T-cell (primary cell): ENCODE data around the gene LRTM2. TPM values are rescaled to one million over a fixed set of nuclear protein-coding genes. Genes with fewer than 3 reads are reported as not detected.
A peak's percentile ranks its signal among the peaks of the same experiment; 100 is the strongest.

Source experiments
- ATAC-seq, 4 experiments: fragments of 200-7000 bp in 3 of 4; fragments of 150-1000 bp in 1 of 4; cut with Tn5 transposase; replicated peaks in 1 of 4; 1 replicate in 3 of 4; 2 replicates in 1 of 4; pipeline ENCODE4 v1.10.0; 2021; ENCODE audit warnings: moderate library complexity in 3 of 4, mild to moderate bottlenecking in 2 of 4, moderate number of reproducible peaks in 1 of 4
- CTCF ChIA-PET, 2 donors: fragments of 300-600 bp; sonication (Branson Sonifier 250); formaldehyde crosslinking; loops; one replicate each; lab custom pipeline; 2022; ENCODE audit warnings: antibody characterized with exemption in 2 of 2; lab: Charles Lee
- POLR2A ChIA-PET, 2 donors: fragments of 300-600 bp; sonication (Branson Sonifier 250); formaldehyde crosslinking; loops; one replicate each; lab custom pipeline; 2022; ENCODE audit warnings: antibody characterized with exemption in 2 of 2; lab: Charles Lee
- DNase-seq, 35 experiments: peaks; one replicate each; pipeline versions ENCODE4 v3.0.0 to v3.0.0-alpha.2; 2013 to 2023
- H3K27ac ChIP-seq: one replicate; pipeline ENCODE4 v1.5.1; 2013; ENCODE audit warnings: low read length
- H3K27me3 ChIP-seq, 2 experiments: replicated peaks in 1 of 2; 1 replicate in 1 of 2; 2 replicates in 1 of 2; pipeline versions ENCODE4 v1.6.1 to v1.7.0; 2013; ENCODE audit warnings: low read length in 1 of 2, mixed read lengths in 1 of 2; ENCODE audit not compliant: control insufficient read depth in 2 of 2, insufficient read depth in 2 of 2; ENCODE audit errors: extremely low read depth in 1 of 2
- H3K36me3 ChIP-seq, 2 donors: 1 replicate in 1 of 2; 2 replicates in 1 of 2; pipeline versions ENCODE4 v1.6.1 to v1.7.0; 2013; ENCODE audit warnings: low read length in 1 of 2; ENCODE audit not compliant: control insufficient read depth in 2 of 2, insufficient read depth in 1 of 2; ENCODE audit errors: extremely low read depth in 1 of 2
- H3K4me1 ChIP-seq, 2 experiments: 1 replicate in 1 of 2; 2 replicates in 1 of 2; pipeline versions ENCODE4 v1.6.1 to v1.7.0; 2013; ENCODE audit warnings: low read length in 2 of 2, mixed read lengths in 1 of 2; ENCODE audit not compliant: insufficient read depth in 2 of 2, control insufficient read depth in 1 of 2; ENCODE audit errors: extremely low read depth in 1 of 2
- H3K4me3 ChIP-seq, 2 donors: 1 replicate in 1 of 2; 2 replicates in 1 of 2; pipeline versions ENCODE4 v1.5.1 to v1.7.0; 2013; ENCODE audit warnings: mild to moderate bottlenecking in 2 of 2, low read length in 1 of 2, moderate library complexity in 1 of 2; ENCODE audit not compliant: control insufficient read depth in 1 of 2; ENCODE audit errors: extremely low read depth in 1 of 2
- H3K9me3 ChIP-seq: 2 replicates; pipeline ENCODE4 v1.7.0; 2013
- H3K27ac Mint-ChIP-seq, 2 donors: one replicate each; pipeline ENCODE4 v1.8.0; 2020 to 2021; ENCODE audit warnings: mild to moderate bottlenecking in 2 of 2, mixed read lengths in 2 of 2
- H3K27me3 Mint-ChIP-seq, 2 donors: one replicate each; pipeline ENCODE4 v1.8.0; 2021 to 2022; ENCODE audit warnings: mixed read lengths in 2 of 2
- H3K36me3 Mint-ChIP-seq: one replicate; pipeline ENCODE4 v1.8.0; 2021; ENCODE audit warnings: mixed read lengths
- H3K4me1 Mint-ChIP-seq, 3 donors: one replicate each; pipeline ENCODE4 v1.8.0; 2020 to 2022; ENCODE audit warnings: mixed read lengths in 3 of 3, mild to moderate bottlenecking in 1 of 3
- H3K4me3 Mint-ChIP-seq, 3 donors: one replicate each; pipeline ENCODE4 v1.8.0; 2020 to 2022; ENCODE audit warnings: mild to moderate bottlenecking in 3 of 3, mixed read lengths in 3 of 3, moderate library complexity in 3 of 3
- H3K9me3 Mint-ChIP-seq, 3 donors: one replicate each; pipeline ENCODE4 v1.8.0; 2020 to 2022; ENCODE audit warnings: mixed read lengths in 3 of 3
- WGBS: methylation state at CpG from one replicate; pipeline ENCODE4 v1.1.5; 2013; ENCODE audit warnings: missing lambda C conversion rate; ENCODE audit not compliant: insufficient coverage; 5-methylcytosine and 5-hydroxymethylcytosine counted together
- total RNA-seq, 35 experiments: library from RNA in 6 of 35; stranded (reverse) in 6 of 35; fragments of 120-200 nt in 1 of 35; gene quantifications; one replicate each; pipeline versions ENCODE4 v1.2.1 to v1.2.4 and lab custom pipeline; 2013 to 2026

LRTM2 gene
- total RNA-seq, 5 donors from 2014 or later (not counting 1 experiment from before 2014, with no cell fraction given), result not detected

GRCh38 chr12:1800401-1801302 lies 19.7 kb upstream of the LRTM2 start:
- peak in 4 of 35 experiments; percentile 12 to 33 (median 27) for DNase-seq
- POLR2A ChIA-PET, result no interaction called here
- Mint-ChIP-seq H3K9me3 (peaks cover 0 to 4% (median 0%) of the 10 kb centered on the region in 3 donors), H3K27me3 (no peaks in the 10 kb centered on the region), H3K27ac (peak overlapping the region in 1 of 2 donors; percentile 15), H3K36me3 (peaks cover 3% of the 10 kb centered on the region), H3K4me3 (no peak overlapping the region), H3K4me1 (peaks cover 4 to 8% (median 8%) of the 10 kb centered on the region in 3 donors)
- 88% methylated on average over 10 of the region's 14 CpGs for WGBS
- Histone ChIP-seq H3K36me3 (no peaks in the 10 kb centered on the region), H3K4me1 (peaks cover 2 to 30% of the 10 kb centered on the region in 2 experiments), H3K9me3 (no peaks in the 10 kb centered on the region), H3K27me3 (no peaks in the 10 kb centered on the region), H3K27ac (no peak overlapping the region), H3K4me3 (no peak overlapping the region)
- no peak for ATAC-seq
- CTCF ChIA-PET, result interaction anchor here (0.5 to 1.4 kb wide), 4 partner anchors 10 to 1234 kb away, joined by 3 to 8 read pairs (median 4); no protein-coding TSS in a partner anchor

GRCh38 chr12:1801303-1801975 lies 18.9 kb upstream of the LRTM2 start:
- Histone ChIP-seq H3K27ac (no peak overlapping the region), H3K9me3 (no peaks in the 10 kb centered on the region), H3K27me3 (no peaks in the 10 kb centered on the region), H3K4me3 (no peak overlapping the region), H3K36me3 (no peaks in the 10 kb centered on the region), H3K4me1 (peaks cover 2 to 30% of the 10 kb centered on the region in 2 experiments)
- ChIA-PET POLR2A (no interaction called here), CTCF (interaction anchor here (0.6 to 1.4 kb wide), 3 partner anchors 11 to 1235 kb away, joined by 3 to 8 read pairs (median 4); no protein-coding TSS in a partner anchor)
- H3K9me3 Mint-ChIP-seq, result peaks cover 0 to 4% (median 0%) of the 10 kb centered on the region in 3 donors
- H3K27ac Mint-ChIP-seq, result no peak overlapping the region
- DNase-seq (peak in 2 of 35 experiments; percentile 11 to 21), ATAC-seq (no peak)
- no peak overlapping the region for H3K4me3 Mint-ChIP-seq
- H3K27me3 Mint-ChIP-seq, result no peaks in the 10 kb centered on the region
- 90% methylated on average over 6 of the region's 16 CpGs for WGBS
- H3K4me1 Mint-ChIP-seq, result peaks cover 4 to 6% (median 5%) of the 10 kb centered on the region in 3 donors
- H3K36me3 Mint-ChIP-seq, result peaks cover 3% of the 10 kb centered on the region

GRCh38 chr12:1803736-1804135 lies 16.6 kb upstream of the LRTM2 start:
- H3K4me1 Mint-ChIP-seq, result peaks cover 4 to 9% (median 5%) of the 10 kb centered on the region in 3 donors
- Histone ChIP-seq H3K27ac (no peak overlapping the region), H3K4me3 (no peak overlapping the region), H3K36me3 (no peaks in the 10 kb centered on the region), H3K27me3 (no peaks in the 10 kb centered on the region), H3K9me3 (no peaks in the 10 kb centered on the region), H3K4me1 (peaks cover 2 to 21% of the 10 kb centered on the region in 2 experiments)
- ATAC-seq, result no peak
- H3K36me3 Mint-ChIP-seq, result peaks cover 3% of the 10 kb centered on the region
- 70% methylated on average over 4 of the region's 7 CpGs for WGBS
- H3K27me3 Mint-ChIP-seq, result no peaks in the 10 kb centered on the region
- peaks cover 0 to 4% (median 0%) of the 10 kb centered on the region in 3 donors for H3K9me3 Mint-ChIP-seq
- ChIA-PET CTCF (interaction anchor here in 1 of 2 donors (0.7 kb wide), 1 partner anchor 131 kb away, joined by 4 read pairs; no protein-coding TSS in a partner anchor), POLR2A (interaction anchor here in 1 of 2 donors (0.5 kb wide), 1 partner anchor 854 kb away, joined by 3 read pairs; the partner anchor contains the start of gene RAD52)
- H3K4me3 Mint-ChIP-seq, result no peak overlapping the region
- H3K27ac Mint-ChIP-seq, result no peak overlapping the region
- peak in 1 of 35 experiments; percentile 16 for DNase-seq

- H3K27ac Mint-ChIP-seq, result peak overlapping the region; percentile 80 to 87
- CTCF ChIA-PET, result no interaction called here
- no peaks in the 10 kb centered on the region for H3K9me3 ChIP-seq
- peak overlapping the region in 1 of 2 donors; percentile 5 for H3K4me3 ChIP-seq
- H3K4me3 Mint-ChIP-seq, result peak overlapping the region in 1 of 3 donors; percentile 17
- ATAC-seq (peak; percentile 88 to 100 (median 94)), DNase-seq (peak; percentile 62 to 92 (median 83))
- H3K9me3 Mint-ChIP-seq, result peaks cover 0 to 4% (median 0%) of the 10 kb centered on the region in 3 donors
- H3K27me3 ChIP-seq, result no peaks in the 10 kb centered on the region
- WGBS, result 71% methylated on average over 15 of the region's 25 CpGs
- H3K27ac ChIP-seq, result peak overlapping the region; percentile 40
- POLR2A ChIA-PET, result interaction anchor here in 1 of 2 donors (0.5 to 0.6 kb wide), 2 partner anchors 817 to 855 kb away, joined by 3 read pairs; partner anchors contain the start of gene RAD52
- no peaks in the 10 kb centered on the region for H3K27me3 Mint-ChIP-seq
- H3K4me1 Mint-ChIP-seq, result peaks cover 7 to 15% (median 9%) of the 10 kb centered on the region in 3 donors
- H3K4me1 ChIP-seq, result peaks cover 2 to 29% of the 10 kb centered on the region in 2 experiments
- H3K36me3 Mint-ChIP-seq, result peaks cover 3% of the 10 kb centered on the region
- H3K36me3 ChIP-seq, result no peaks in the 10 kb centered on the region
Observed at GRCh38 chr12:1804545-1805332, 15.6 kb upstream of the LRTM2 start.

GRCh38 chr12:1805441-1806081 lies 14.8 kb upstream of the LRTM2 start:
- Mint-ChIP-seq H3K4me3 (no peak overlapping the region), H3K9me3 (peaks cover 0 to 4% (median 0%) of the 10 kb centered on the region in 3 donors), H3K36me3 (peaks cover 3% of the 10 kb centered on the region), H3K27ac (peak overlapping the region in 1 of 2 donors; percentile 15), H3K4me1 (peaks cover 8 to 24% (median 9%) of the 10 kb centered on the region in 3 donors), H3K27me3 (no peaks in the 10 kb centered on the region)
- POLR2A ChIA-PET, result no interaction called here
- no peak overlapping the region for H3K27ac ChIP-seq
- no peaks in the 10 kb centered on the region for H3K27me3 ChIP-seq
- no peaks in the 10 kb centered on the region for H3K9me3 ChIP-seq
- DNase-seq, result peak in 1 of 35 experiments; percentile 23
- H3K4me1 ChIP-seq, result peaks cover 2 to 37% of the 10 kb centered on the region in 2 experiments
- no peak overlapping the region for H3K4me3 ChIP-seq
- CTCF ChIA-PET, result interaction anchor here in 1 of 2 donors (0.6 to 0.7 kb wide), 2 partner anchors 135 kb away, joined by 3 read pairs; no protein-coding TSS in a partner anchor
- no peak for ATAC-seq
- no peaks in the 10 kb centered on the region for H3K36me3 ChIP-seq
- 95% methylated on average over 16 of the region's 16 CpGs for WGBS
